SIG-M5 treated with dmso at 0.1 percent for 504 hours (cell line): Measurements from ENCODE around the gene USP35.
"Not testable (repeated sequence)": the region's sequence is repeated elsewhere in the genome, so short reads cannot be mapped to it uniquely, and the experiment has no call there.

Source experiments
- DNase-seq: peaks from one replicate; lab custom pipeline; 2025; ENCODE audit not compliant: unreplicated experiment; lab: John Stamatoyannopoulos, UW

The USP35 gene

GRCh38 chr11:78170413-78170812 is 18.3 kb upstream of the USP35 start:
- no peak for DNase-seq

GRCh38 chr11:78170874-78171549 is 17.7 kb upstream of the USP35 start:
- no peak for DNase-seq

GRCh38 chr11:78171951-78172350 is 16.8 kb upstream of the USP35 start:
- no peak for DNase-seq

- not testable (repeated sequence) for DNase-seq
Measured at GRCh38 chr11:78175862-78176261, 12.9 kb upstream of the USP35 start.

GRCh38 chr11:78176605-78177141 is 12.0 kb upstream of the USP35 start:
- DNase-seq: no peak

GRCh38 chr11:78177216-78177615 is 11.5 kb upstream of the USP35 start:
- no peak for DNase-seq

GRCh38 chr11:78179459-78180071 is 9.2 kb upstream of the USP35 start:
- DNase-seq: no peak

- DNase-seq: no peak
Measured at GRCh38 chr11:78180751-78181150, 8.0 kb upstream of the USP35 start.

- peak; percentile 54 for DNase-seq
Measured at GRCh38 chr11:78181185-78181584, 7.5 kb upstream of the USP35 start.

GRCh38 chr11:78187366-78188285 is 1.1 kb upstream of the USP35 start:
- DNase-seq: no peak

- no peak for DNase-seq
Measured at GRCh38 chr11:78189174-78189724, 530 bp downstream of the USP35 start.

GRCh38 chr11:78189851-78190250 is 1.1 kb downstream of the USP35 start:
- DNase-seq: no peak

GRCh38 chr11:78190374-78190773 is 1.7 kb downstream of the USP35 start:
- DNase-seq: no peak

GRCh38 chr11:78190871-78191538 is 2.3 kb downstream of the USP35 start:
- DNase-seq: no peak

- no peak for DNase-seq
Measured at GRCh38 chr11:78192223-78192719, 3.6 kb downstream of the USP35 start.

- no peak for DNase-seq
Measured at GRCh38 chr11:78192911-78193351, 4.2 kb downstream of the USP35 start.

- no peak for DNase-seq
Measured at GRCh38 chr11:78193806-78194205, 5.1 kb downstream of the USP35 start.

GRCh38 chr11:78194490-78194889 is 5.8 kb downstream of the USP35 start:
- DNase-seq: no peak

- no peak for DNase-seq
Measured at GRCh38 chr11:78195917-78196560, 7.3 kb downstream of the USP35 start.

GRCh38 chr11:78196661-78197091 is 8.0 kb downstream of the USP35 start:
- no peak for DNase-seq
